GM18951 (cell line): ENCODE data around the gene TRIM15.
"Not testable (repeated sequence)": the region's sequence is repeated elsewhere in the genome, so short reads cannot be mapped to it uniquely, and the experiment has no call there.

Source experiments
- POLR2A ChIP-seq: IDR thresholded peaks from 4 replicates; pipeline ENCODE4 v1.6.1; 2011; ENCODE audit warnings: mild to moderate bottlenecking; ENCODE audit not compliant: insufficient read length, insufficient read depth; ENCODE audit errors: extremely low read depth
- in situ Hi-C: fragments of 300-500 bp; cut with MboI; formaldehyde crosslinking; loops from one replicate; pipeline ENCODE4 v1.12.0; 2022; ENCODE audit warnings: low sequenced_read_pairs, mixed read lengths, inconsistent platforms; ENCODE audit not compliant: unreplicated experiment

Gene TRIM15

GRCh38 chr6:30163090-30163917 lies at the start of gene TRIM15:
Gene TRIM15 (plus strand): TSS chr6:30163546. CDS start chr6:30163685, 139 bp downstream.
- in situ Hi-C loops: no loop called here
- TF ChIP-seq POLR2A: no peak

GRCh38 chr6:30113841-30114240 lies 49.5 kb upstream of the TRIM15 start:
- no peak for TF ChIP-seq POLR2A
- in situ Hi-C loops: no loop called here

- TF ChIP-seq POLR2A: no peak
- in situ Hi-C loops: no loop called here
Measured at GRCh38 chr6:30116724-30117123, 46.6 kb upstream of the TRIM15 start.

GRCh38 chr6:30118691-30119090 lies 44.7 kb upstream of the TRIM15 start:
- in situ Hi-C loops: not testable (repeated sequence)

- in situ Hi-C loops: no loop called here
- no peak for TF ChIP-seq POLR2A
Measured at GRCh38 chr6:30121446-30122366, 41.6 kb upstream of the TRIM15 start.

- in situ Hi-C loops: no loop called here
- no peak for TF ChIP-seq POLR2A
Measured at GRCh38 chr6:30122515-30122914, 40.8 kb upstream of the TRIM15 start.

- TF ChIP-seq POLR2A: no peak
- in situ Hi-C loops: no loop called here
Measured at GRCh38 chr6:30127238-30128093, 35.9 kb upstream of the TRIM15 start.

- in situ Hi-C loops: no loop called here
- no peak for TF ChIP-seq POLR2A
Measured at GRCh38 chr6:30129265-30130178, 33.8 kb upstream of the TRIM15 start.

GRCh38 chr6:30130179-30130679 lies 33.1 kb upstream of the TRIM15 start:
- in situ Hi-C loops: no loop called here
- TF ChIP-seq POLR2A: no peak

GRCh38 chr6:30130887-30131862 lies 32.2 kb upstream of the TRIM15 start:
- in situ Hi-C loops: no loop called here

More at GRCh38 chr6:30130887-30131862, 32.2 kb upstream of the TRIM15 start:
- TF ChIP-seq POLR2A: no peak
